ENCODE data around the gene PRKCH. TPM values are rescaled to one million over a fixed set of nuclear protein-coding genes. Genes with fewer than 3 reads are reported as not detected.

Gene PRKCH
- total RNA-seq, 2 experiments from 2014 or later, result 149 to 158 TPM

GRCh38 chr14:61287196-61287595, 34.2 kb upstream of the PRKCH start:
- no peaks in the 10 kb centered on the region for H3K9me3 Mint-ChIP-seq
- no peak overlapping the region for H3K4me3 Mint-ChIP-seq
- H3K27ac Mint-ChIP-seq, result no peak overlapping the region
- CTCF ChIA-PET, result interaction anchor here (0.7 to 4.6 kb wide), 4 partner anchors 14 to 551 kb away, joined by 3 to 27 read pairs (median 12); no protein-coding TSS in a partner anchor
- peaks cover 14% of the 10 kb centered on the region for H3K4me1 Mint-ChIP-seq (ENCODE audit: low read depth)
- no peaks in the 10 kb centered on the region for H3K36me3 Mint-ChIP-seq (ENCODE audit: low read depth)
- DNase-seq, result no peak
- intact Hi-C loops (cut with micrococcal nuclease), result loop anchor here (10.0 kb wide), 1 partner anchor 552 kb away; the partner anchor contains the start of gene MNAT1
- H3K27me3 Mint-ChIP-seq (ENCODE audit: low read depth), result no peaks in the 10 kb centered on the region

DNA sequence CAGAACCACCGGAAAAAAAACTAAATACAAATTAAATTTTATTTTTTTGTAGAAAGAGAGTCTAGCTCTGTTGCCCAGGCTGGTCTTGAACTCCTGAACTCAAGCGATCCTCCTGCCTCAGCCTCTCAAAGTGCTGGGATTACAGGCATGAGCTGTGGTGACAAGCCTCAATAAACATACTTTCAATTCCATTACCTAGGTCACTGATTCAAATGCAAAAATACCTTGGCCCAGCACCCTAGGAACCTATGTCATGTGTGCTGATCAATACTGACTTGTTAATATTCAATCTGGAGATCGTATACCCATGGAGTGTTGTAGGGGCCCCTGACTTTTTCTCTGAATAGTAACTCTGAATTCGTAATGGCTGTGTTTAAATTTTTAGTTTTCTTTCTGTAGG, 33.2 kb upstream of the PRKCH start:
- DNase-seq, result no peak
- Mint-ChIP-seq H3K27me3 (ENCODE audit: low read depth) (no peaks in the 10 kb centered on the region), H3K4me3 (no peak overlapping the region), H3K36me3 (ENCODE audit: low read depth) (no peaks in the 10 kb centered on the region), H3K27ac (no peak overlapping the region), H3K9me3 (no peaks in the 10 kb centered on the region), H3K4me1 (ENCODE audit: low read depth) (peaks cover 14% of the 10 kb centered on the region)
- CTCF ChIA-PET, result interaction anchor here (1.3 to 1.5 kb wide), 2 partner anchors 9 to 19 kb away, joined by 4 to 8 read pairs; no protein-coding TSS in a partner anchor
- intact Hi-C loops (cut with micrococcal nuclease), result loop anchor here (10.0 kb wide), 1 partner anchor 553 kb away; the partner anchor contains the start of gene MNAT1

GRCh38 chr14:61288720-61289119, 32.7 kb upstream of the PRKCH start:
- Mint-ChIP-seq H3K36me3 (ENCODE audit: low read depth) (no peaks in the 10 kb centered on the region), H3K27me3 (ENCODE audit: low read depth) (no peaks in the 10 kb centered on the region), H3K9me3 (no peaks in the 10 kb centered on the region), H3K4me3 (no peak overlapping the region), H3K27ac (no peak overlapping the region), H3K4me1 (ENCODE audit: low read depth) (peaks cover 14% of the 10 kb centered on the region)
- CTCF ChIA-PET, result interaction anchor here (0.6 to 1.5 kb wide), 3 partner anchors 9 to 166 kb away, joined by 3 to 8 read pairs (median 4); no protein-coding TSS in a partner anchor
- intact Hi-C loops (cut with micrococcal nuclease), result loop anchor here (10.0 kb wide), 1 partner anchor 554 kb away; the partner anchor contains the start of gene MNAT1
- DNase-seq, result no peak

- H3K4me3 Mint-ChIP-seq, result no peak overlapping the region
- H3K27me3 Mint-ChIP-seq (ENCODE audit: low read depth), result no peaks in the 10 kb centered on the region
- CTCF ChIA-PET, result interaction anchor here (0.8 to 2.2 kb wide), 4 partner anchors 10 to 165 kb away, joined by 3 to 11 read pairs (median 4); partner anchors contain the start of gene TMEM30B
- intact Hi-C loops (cut with micrococcal nuclease), result no loop called here
- H3K4me1 Mint-ChIP-seq (ENCODE audit: low read depth), result peaks cover 2% of the 10 kb centered on the region
- no peak for DNase-seq
- H3K9me3 Mint-ChIP-seq, result no peaks in the 10 kb centered on the region
- no peak overlapping the region for H3K27ac Mint-ChIP-seq
- H3K36me3 Mint-ChIP-seq (ENCODE audit: low read depth), result no peaks in the 10 kb centered on the region
These were observed 30.7 kb upstream of the PRKCH start for GRCh38 chr14:61290701-61291100.

DNA sequence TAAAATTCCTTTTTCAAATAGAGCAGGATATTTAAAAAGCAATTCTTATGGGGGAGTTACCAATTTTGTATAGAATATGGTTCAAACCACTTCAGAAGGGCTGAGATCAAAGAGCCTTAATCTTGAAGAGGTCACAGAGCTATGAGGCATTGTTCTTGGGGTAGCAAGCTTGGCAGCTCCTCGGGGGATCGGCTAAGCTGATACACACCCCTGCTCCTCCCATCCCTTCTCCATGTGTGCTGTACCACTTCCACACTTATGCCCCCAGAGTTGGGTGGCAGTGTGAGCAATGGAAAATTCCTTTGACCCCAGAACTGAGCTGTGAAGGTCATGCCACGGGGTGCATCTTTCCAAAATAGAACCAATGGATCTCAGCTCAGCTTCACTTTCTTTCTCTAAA, 25.2 kb upstream of the PRKCH start:
- H3K4me1 Mint-ChIP-seq (ENCODE audit: low read depth), result peaks cover 51% of the 10 kb centered on the region
- no peak overlapping the region for H3K27ac Mint-ChIP-seq
- no peak for DNase-seq
- CTCF ChIA-PET, result interaction anchor here (0.6 to 2.8 kb wide), 22 partner anchors 9 to 542 kb away, joined by 3 to 13 read pairs (median 3); partner anchors contain the start of gene TMEM30B
- H3K4me3 Mint-ChIP-seq, result peak overlapping the region; percentile 36
- no peaks in the 10 kb centered on the region for H3K36me3 Mint-ChIP-seq (ENCODE audit: low read depth)
- intact Hi-C loops (cut with micrococcal nuclease), result loop anchor here (2.0 to 5.0 kb wide), 2 partner anchors 165 to 466 kb away; partner anchors contain the start of gene SNAPC1
- H3K27me3 Mint-ChIP-seq (ENCODE audit: low read depth), result no peaks in the 10 kb centered on the region
- no peaks in the 10 kb centered on the region for H3K9me3 Mint-ChIP-seq

DNA sequence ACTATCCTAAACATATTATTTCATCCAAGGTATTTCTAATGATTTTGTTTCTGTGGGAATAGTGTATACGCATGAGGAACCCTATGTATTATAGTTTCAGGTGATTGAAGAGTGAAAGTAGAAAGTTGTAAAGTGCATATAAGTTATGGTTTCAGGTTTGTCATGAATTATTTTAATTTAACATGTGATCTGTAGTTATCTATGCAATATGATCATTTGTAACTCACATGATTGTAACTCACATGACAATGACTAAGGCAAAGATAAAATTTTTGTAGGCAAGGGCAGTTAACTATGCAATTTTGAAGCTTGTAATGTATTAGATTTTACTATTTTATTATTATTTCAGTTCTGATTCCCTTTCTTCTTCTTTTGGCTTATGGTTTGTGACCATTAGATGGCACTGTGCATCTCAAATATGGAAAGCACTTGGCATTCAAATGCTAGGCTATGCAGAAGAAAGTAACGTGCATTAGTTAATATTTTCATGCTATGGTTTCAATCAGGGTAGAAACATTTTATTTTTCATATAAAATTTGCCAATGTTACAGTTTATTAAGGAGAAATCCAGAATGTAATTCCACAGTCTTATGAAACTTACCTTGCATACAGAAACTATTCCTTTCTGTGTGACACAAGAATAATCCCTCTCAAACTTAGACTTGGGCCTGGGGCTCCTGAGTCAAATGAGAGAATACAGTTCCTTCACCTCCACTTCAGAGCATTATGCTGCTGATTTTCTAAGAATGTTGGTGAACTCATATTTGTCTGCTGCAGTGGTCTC, 24.5 kb upstream of the PRKCH start:
- peak; percentile 31 for DNase-seq
- intact Hi-C loops (cut with micrococcal nuclease), result loop anchor here (1.0 to 5.0 kb wide), 7 partner anchors 24 to 540 kb away; partner anchors contain the start of genes PRKCH and SNAPC1
- Mint-ChIP-seq H3K4me3 (peak overlapping the region; percentile 36), H3K27me3 (ENCODE audit: low read depth) (no peaks in the 10 kb centered on the region), H3K27ac (no peak overlapping the region), H3K36me3 (ENCODE audit: low read depth) (no peaks in the 10 kb centered on the region), H3K9me3 (no peaks in the 10 kb centered on the region), H3K4me1 (ENCODE audit: low read depth) (peaks cover 51% of the 10 kb centered on the region)
- CTCF ChIA-PET, result interaction anchor here (0.6 to 2.8 kb wide), 19 partner anchors 8 to 541 kb away, joined by 3 to 13 read pairs (median 3); partner anchors contain the start of gene TMEM30B

GRCh38 chr14:61297581-61297980, 23.8 kb upstream of the PRKCH start:
- peak overlapping the region; percentile 22 for H3K27ac Mint-ChIP-seq
- no peak for DNase-seq

GRCh38 chr14:61298824-61299223, 22.6 kb upstream of the PRKCH start:
- intact Hi-C loops (cut with micrococcal nuclease), result loop anchor here (5.0 kb wide), 1 partner anchor 463 kb away; the partner anchor contains the start of gene SNAPC1
- Mint-ChIP-seq H3K27ac (peak overlapping the region; percentile 68), H3K4me1 (ENCODE audit: low read depth) (peaks cover 51% of the 10 kb centered on the region), H3K9me3 (peaks cover 3% of the 10 kb centered on the region), H3K27me3 (ENCODE audit: low read depth) (no peaks in the 10 kb centered on the region), H3K36me3 (ENCODE audit: low read depth) (no peaks in the 10 kb centered on the region), H3K4me3 (no peak overlapping the region)
- CTCF ChIA-PET, result interaction anchor here (0.6 to 1.6 kb wide), 5 partner anchors 13 to 539 kb away, joined by 3 to 4 read pairs (median 4); no protein-coding TSS in a partner anchor
- peak; percentile 30 for DNase-seq

More at GRCh38 chr14:61297581-61297980, 23.8 kb upstream of the PRKCH start:
- intact Hi-C loops (cut with micrococcal nuclease), result loop anchor here (1.0 to 5.0 kb wide), 7 partner anchors 24 to 540 kb away; partner anchors contain the start of genes PRKCH and SNAPC1
- H3K27me3 Mint-ChIP-seq (ENCODE audit: low read depth), result no peaks in the 10 kb centered on the region
- H3K36me3 Mint-ChIP-seq (ENCODE audit: low read depth), result no peaks in the 10 kb centered on the region
- no peaks in the 10 kb centered on the region for H3K9me3 Mint-ChIP-seq
- CTCF ChIA-PET, result interaction anchor here (1.1 to 2.8 kb wide), 8 partner anchors 22 to 540 kb away, joined by 3 to 10 read pairs (median 4); no protein-coding TSS in a partner anchor
- peaks cover 51% of the 10 kb centered on the region for H3K4me1 Mint-ChIP-seq (ENCODE audit: low read depth)
- H3K4me3 Mint-ChIP-seq, result no peak overlapping the region

GRCh38 chr14:61300209-61300608, 21.2 kb upstream of the PRKCH start:
- Mint-ChIP-seq H3K9me3 (peaks cover 6% of the 10 kb centered on the region), H3K27ac (peak overlapping the region; percentile 48), H3K36me3 (ENCODE audit: low read depth) (no peaks in the 10 kb centered on the region), H3K4me1 (ENCODE audit: low read depth) (peaks cover 51% of the 10 kb centered on the region), H3K27me3 (ENCODE audit: low read depth) (no peaks in the 10 kb centered on the region), H3K4me3 (no peak overlapping the region)
- intact Hi-C loops (cut with micrococcal nuclease), result no loop called here
- no peak for DNase-seq
- CTCF ChIA-PET, result interaction anchor here (1.0 kb wide), 1 partner anchor 38 kb away, joined by 3 read pairs; no protein-coding TSS in a partner anchor

DNA sequence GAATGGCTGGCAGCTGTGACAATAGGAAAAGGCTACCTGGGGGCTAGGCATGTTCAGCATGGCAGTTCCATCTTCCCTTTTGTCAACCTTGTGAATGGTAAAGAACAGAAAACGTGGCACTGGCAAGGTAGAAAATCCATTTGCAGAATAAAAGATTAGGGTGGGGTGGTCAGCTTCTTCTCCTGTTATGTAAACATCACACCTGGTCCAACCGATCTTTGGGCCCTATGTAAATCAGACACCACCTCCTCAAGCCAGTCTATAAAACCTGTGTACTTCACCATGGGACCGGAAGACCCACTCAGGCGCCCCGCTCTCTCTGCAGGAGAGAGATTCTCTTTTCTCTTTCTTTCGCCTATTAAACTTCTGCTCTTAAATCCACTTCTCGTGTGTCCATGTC, 20.6 kb upstream of the PRKCH start:
- intact Hi-C loops (cut with micrococcal nuclease), result no loop called here
- H3K4me1 Mint-ChIP-seq (ENCODE audit: low read depth), result peaks cover 51% of the 10 kb centered on the region
- H3K4me3 Mint-ChIP-seq, result no peak overlapping the region
- no peaks in the 10 kb centered on the region for H3K27me3 Mint-ChIP-seq (ENCODE audit: low read depth)
- CTCF ChIA-PET, result no interaction called here
- no peak overlapping the region for H3K27ac Mint-ChIP-seq
- H3K9me3 Mint-ChIP-seq, result peaks cover 6% of the 10 kb centered on the region
- no peak for DNase-seq
- H3K36me3 Mint-ChIP-seq (ENCODE audit: low read depth), result peaks cover 2% of the 10 kb centered on the region

- no peak overlapping the region for H3K27ac Mint-ChIP-seq
- H3K9me3 Mint-ChIP-seq, result peaks cover 18% of the 10 kb centered on the region
- no peak overlapping the region for H3K4me3 Mint-ChIP-seq
- no peak for DNase-seq
- peaks cover 15% of the 10 kb centered on the region for H3K36me3 Mint-ChIP-seq (ENCODE audit: low read depth)
- peaks cover 25% of the 10 kb centered on the region for H3K4me1 Mint-ChIP-seq (ENCODE audit: low read depth)
- CTCF ChIA-PET, result interaction anchor here (0.6 to 1.2 kb wide), 5 partner anchors 8 to 207 kb away, joined by 3 to 10 read pairs (median 4); partner anchors contain the start of gene PRKCH
- intact Hi-C loops (cut with micrococcal nuclease), result no loop called here
- H3K27me3 Mint-ChIP-seq (ENCODE audit: low read depth), result no peaks in the 10 kb centered on the region
These were observed 16.7 kb upstream of the PRKCH start for GRCh38 chr14:61304688-61305087.

- Mint-ChIP-seq H3K9me3 (peaks cover 38% of the 10 kb centered on the region), H3K27me3 (ENCODE audit: low read depth) (no peaks in the 10 kb centered on the region), H3K27ac (no peak overlapping the region), H3K4me1 (ENCODE audit: low read depth) (peaks cover 18% of the 10 kb centered on the region), H3K36me3 (ENCODE audit: low read depth) (peaks cover 33% of the 10 kb centered on the region), H3K4me3 (no peak overlapping the region)
- CTCF ChIA-PET, result interaction anchor here (0.5 to 1.7 kb wide), 3 partner anchors 11 to 97 kb away, joined by 3 to 7 read pairs (median 3); no protein-coding TSS in a partner anchor
- intact Hi-C loops (cut with micrococcal nuclease), result no loop called here
- no peak for DNase-seq
These were observed 13.2 kb upstream of the PRKCH start for GRCh38 chr14:61308198-61308597.

Data from activated naive CD4-positive, alpha-beta T cell treated with anti-CD3 and anti-CD28 coated beads for 36 hours (primary cell).